Renal cortical epithelial cell (primary cell): Measurements from ENCODE around the gene CDH10. TPM values are rescaled to one million over a fixed set of nuclear protein-coding genes. Genes with fewer than 3 reads are reported as not detected.

Experiments
- DNase-seq: peaks from one replicate; pipeline ENCODE4 v3.0.0-alpha.2; 2011; ENCODE audit warnings: low read depth
- total RNA-seq: library from RNA; depleted of rRNA; stranded (reverse); fragments of >200 nt; gene quantifications from 2 replicates; pipeline ENCODE4 v1.2.3, GENCODE V29; 2014

Gene CDH10
- total RNA-seq, 1 donor from 2014 or later = 0.05 TPM

GRCh38 chr5:24602188-24602587 is 42.6 kb downstream of the CDH10 start:
- no peak for DNase-seq

GRCh38 chr5:24598956-24599355 is 45.8 kb downstream of the CDH10 start:
- DNase-seq = no peak

- no peak for DNase-seq
Observed at GRCh38 chr5:24595329-24595728, 49.4 kb downstream of the CDH10 start.

- no peak for DNase-seq
Observed at GRCh38 chr5:24591426-24591825, 53.4 kb downstream of the CDH10 start.

GRCh38 chr5:24589566-24589965 is 55.2 kb downstream of the CDH10 start:
- DNase-seq = no peak

- no peak for DNase-seq
Observed at GRCh38 chr5:24585751-24586150, 59.0 kb downstream of the CDH10 start.

- no peak for DNase-seq
Observed at GRCh38 chr5:24571302-24571701, 73.5 kb downstream of the CDH10 start.

GRCh38 chr5:24566933-24567332 is 77.8 kb downstream of the CDH10 start:
- DNase-seq = no peak

GRCh38 chr5:24555229-24555628 is 89.5 kb downstream of the CDH10 start:
- no peak for DNase-seq

- DNase-seq = no peak
Observed at GRCh38 chr5:24547132-24547531, 97.6 kb downstream of the CDH10 start.

GRCh38 chr5:24539613-24540012 is 105.2 kb downstream of the CDH10 start:
- no peak for DNase-seq

GRCh38 chr5:24538346-24538745 is 106.4 kb downstream of the CDH10 start:
- no peak for DNase-seq

- peak; percentile 1 for DNase-seq
Observed at GRCh38 chr5:24535646-24536045, 109.1 kb downstream of the CDH10 start.

- no peak for DNase-seq
Observed at GRCh38 chr5:24530906-24531305, 113.9 kb downstream of the CDH10 start.

GRCh38 chr5:24525414-24525813 is 119.4 kb downstream of the CDH10 start:
- no peak for DNase-seq

GRCh38 chr5:24512423-24512822 is 132.4 kb downstream of the CDH10 start:
- no peak for DNase-seq

- DNase-seq = peak; percentile 65
Observed at GRCh38 chr5:24510523-24510988, 134.2 kb downstream of the CDH10 start.

GRCh38 chr5:24509943-24510342 is 134.8 kb downstream of the CDH10 start:
- DNase-seq = no peak

- DNase-seq = no peak
Observed at GRCh38 chr5:24505258-24505657, 139.5 kb downstream of the CDH10 start.

- no peak for DNase-seq
Observed at GRCh38 chr5:24497591-24498157, 147.1 kb downstream of the CDH10 start.

- no peak for DNase-seq
Observed at GRCh38 chr5:24497145-24497544, 147.6 kb downstream of the CDH10 start.

GRCh38 chr5:24496268-24496667 is 148.5 kb downstream of the CDH10 start:
- no peak for DNase-seq

- peak; percentile 25 for DNase-seq
Observed at GRCh38 chr5:24492229-24492628, 152.5 kb downstream of the CDH10 start.

- DNase-seq = peak; percentile 16
Observed at GRCh38 chr5:24491490-24491889, 153.3 kb downstream of the CDH10 start.
